ENCODE measurements around the gene KRTDAP. TPM values are rescaled to one million over a fixed set of nuclear protein-coding genes. Genes with fewer than 3 reads are reported as not detected.

The KRTDAP gene
- total and polyA plus RNA-seq, 5 donors from 2014 or later: not detected

DNA sequence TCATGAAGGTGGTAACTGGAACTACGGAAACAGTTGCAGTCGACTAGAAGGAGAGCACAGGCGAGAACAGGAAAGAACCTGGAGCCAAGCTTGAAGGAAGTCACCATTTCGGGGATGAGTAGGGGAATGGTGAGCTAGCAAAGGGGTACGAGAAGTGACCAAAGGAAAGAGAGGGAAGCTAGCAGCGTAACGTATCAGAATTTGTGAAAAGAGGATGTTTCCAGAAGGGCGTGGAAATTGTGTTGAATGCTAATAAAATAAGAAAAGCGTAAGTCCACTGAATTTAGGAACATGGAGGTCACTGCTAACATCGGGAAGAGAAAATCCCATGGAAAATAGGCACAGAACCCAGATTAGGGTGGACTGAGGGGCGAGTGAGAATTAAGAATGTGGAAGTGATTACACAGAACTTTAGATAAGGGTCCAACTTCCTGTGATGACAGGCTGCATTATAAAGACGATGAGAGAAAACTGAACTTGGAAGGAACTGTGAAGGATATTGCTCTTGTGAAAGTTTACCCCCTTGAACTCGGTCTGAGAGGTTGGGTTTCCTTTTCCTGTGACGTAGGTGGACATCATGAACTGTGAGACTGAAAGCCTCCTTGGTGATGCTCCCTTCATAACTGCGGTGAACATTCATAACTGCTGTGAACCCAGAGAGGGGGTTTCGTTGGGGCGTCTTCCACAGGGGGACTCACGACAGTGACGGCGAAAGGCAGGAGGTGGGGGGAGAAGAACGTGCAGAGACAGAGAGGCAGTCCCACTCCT is 44.3 kb downstream of the KRTDAP start:
- no peak overlapping the region for H3K4me3 Mint-ChIP-seq
- peak; percentile 51 to 52 for ATAC-seq (ENCODE audit: low read depth in 2 of 2)
- H3K9me3 ChIP-seq (ENCODE audit: control insufficient read depth in 2 of 2, low read length in 2 of 2): no peaks in the 10 kb centered on the region
- peaks cover 11% of the 10 kb centered on the region for H3K27me3 ChIP-seq (ENCODE audit: control insufficient read depth, insufficient read depth, low read length)
- DNase-seq: no peak
- H3K27ac ChIP-seq (ENCODE audit: insufficient read depth, low read length, poor library complexity, severe bottlenecking): no peak overlapping the region
- no peaks in the 10 kb centered on the region for H3K9me3 Mint-ChIP-seq
- peaks cover 0 to 25% (median 7%) of the 10 kb centered on the region in 4 donors for H3K4me1 Mint-ChIP-seq
- no peak overlapping the region for H3K4me3 ChIP-seq (ENCODE audit: low read depth, low read length)
- no peaks in the 10 kb centered on the region for H3K36me3 Mint-ChIP-seq
- H3K27me3 Mint-ChIP-seq: peaks cover 13% of the 10 kb centered on the region
- peaks cover 6% of the 10 kb centered on the region for H3K4me1 ChIP-seq (ENCODE audit: control insufficient read depth, insufficient read depth, low read length, poor library complexity, severe bottlenecking)
- no peaks in the 10 kb centered on the region for H3K36me3 ChIP-seq (ENCODE audit: control insufficient read depth, insufficient read depth, low read length)
- peak overlapping the region in 1 of 3 donors; percentile 13 for H3K27ac Mint-ChIP-seq

DNA sequence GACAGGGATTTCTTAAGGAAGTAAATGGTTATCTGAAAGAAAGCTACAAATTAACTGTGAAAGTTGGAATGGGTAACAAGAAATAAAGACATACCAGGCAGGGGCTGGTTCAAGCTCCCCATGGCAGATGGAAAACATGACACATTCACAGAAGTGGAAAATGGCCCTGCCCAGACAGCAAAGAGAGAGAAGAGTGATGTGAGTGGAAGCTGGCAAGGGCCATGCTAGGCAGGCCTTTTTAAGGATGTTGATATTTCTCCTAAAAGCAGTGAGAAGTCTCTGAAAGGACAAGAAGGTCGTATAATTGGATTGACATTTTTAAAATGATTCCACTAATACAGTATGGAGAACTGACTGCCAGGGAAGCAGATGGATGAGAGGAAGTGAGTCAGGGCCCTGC is 45.5 kb downstream of the KRTDAP start:
- no peaks in the 10 kb centered on the region for H3K9me3 ChIP-seq (ENCODE audit: control insufficient read depth in 2 of 2, low read length in 2 of 2)
- peaks cover 12% of the 10 kb centered on the region for H3K27me3 Mint-ChIP-seq
- no peak overlapping the region for H3K4me3 ChIP-seq (ENCODE audit: low read depth, low read length)
- H3K9me3 Mint-ChIP-seq: peaks cover 0 to 2% (median 0%) of the 10 kb centered on the region in 7 donors
- no peak overlapping the region for H3K4me3 Mint-ChIP-seq
- no peak overlapping the region for H3K27ac ChIP-seq (ENCODE audit: insufficient read depth, low read length, poor library complexity, severe bottlenecking)
- no peak for ATAC-seq (ENCODE audit: low read depth in 2 of 2)
- no peaks in the 10 kb centered on the region for H3K4me1 ChIP-seq (ENCODE audit: control insufficient read depth, insufficient read depth, low read length, poor library complexity, severe bottlenecking)
- H3K27ac Mint-ChIP-seq: peak overlapping the region in 1 of 3 donors; percentile 18
- no peaks in the 10 kb centered on the region for H3K36me3 Mint-ChIP-seq
- H3K4me1 Mint-ChIP-seq: peaks cover 0 to 22% (median 7%) of the 10 kb centered on the region in 4 donors
- peaks cover 11% of the 10 kb centered on the region for H3K27me3 ChIP-seq (ENCODE audit: control insufficient read depth, insufficient read depth, low read length)
- no peaks in the 10 kb centered on the region for H3K36me3 ChIP-seq (ENCODE audit: control insufficient read depth, insufficient read depth, low read length)
- no peak for DNase-seq

DNA sequence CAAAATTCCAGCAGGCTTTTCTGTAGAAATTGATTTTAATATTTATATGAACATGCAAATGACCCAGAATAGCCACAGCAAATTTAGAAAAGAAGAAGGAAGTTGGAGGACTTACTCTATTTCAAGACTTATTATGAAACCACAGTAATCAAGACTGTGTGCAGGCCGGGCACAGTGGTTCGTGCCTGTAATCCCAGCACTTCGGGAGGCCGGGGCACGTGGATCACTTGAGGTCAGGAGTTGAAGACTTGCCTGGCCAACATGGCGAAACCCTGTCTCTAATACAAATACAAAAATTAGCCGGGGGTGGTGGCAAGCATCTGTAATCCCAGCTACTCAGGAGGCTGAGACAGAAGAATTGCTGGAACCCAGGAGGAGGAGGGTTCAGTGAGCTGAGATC is 48.2 kb downstream of the KRTDAP start:
- no peaks in the 10 kb centered on the region for H3K36me3 Mint-ChIP-seq
- Histone ChIP-seq H3K36me3 (ENCODE audit: control insufficient read depth, insufficient read depth, low read length) (no peaks in the 10 kb centered on the region), H3K4me3 (ENCODE audit: low read depth, low read length) (no peak overlapping the region), H3K27ac (ENCODE audit: insufficient read depth, low read length, poor library complexity, severe bottlenecking) (no peak overlapping the region), H3K27me3 (ENCODE audit: control insufficient read depth, insufficient read depth, low read length) (peaks cover 10% of the 10 kb centered on the region), H3K4me1 (ENCODE audit: control insufficient read depth, insufficient read depth, low read length, poor library complexity, severe bottlenecking) (no peaks in the 10 kb centered on the region), H3K9me3 (ENCODE audit: control insufficient read depth in 2 of 2, low read length in 2 of 2) (no peaks in the 10 kb centered on the region)
- H3K4me3 Mint-ChIP-seq: no peak overlapping the region
- DNase-seq (no peak), ATAC-seq (ENCODE audit: low read depth in 2 of 2) (no peak)
- H3K9me3 Mint-ChIP-seq: peaks cover 0 to 2% (median 0%) of the 10 kb centered on the region in 7 donors
- peaks cover 0 to 14% (median 5%) of the 10 kb centered on the region in 4 donors for H3K4me1 Mint-ChIP-seq
- no peak overlapping the region for H3K27ac Mint-ChIP-seq
- peaks cover 11% of the 10 kb centered on the region for H3K27me3 Mint-ChIP-seq

DNA sequence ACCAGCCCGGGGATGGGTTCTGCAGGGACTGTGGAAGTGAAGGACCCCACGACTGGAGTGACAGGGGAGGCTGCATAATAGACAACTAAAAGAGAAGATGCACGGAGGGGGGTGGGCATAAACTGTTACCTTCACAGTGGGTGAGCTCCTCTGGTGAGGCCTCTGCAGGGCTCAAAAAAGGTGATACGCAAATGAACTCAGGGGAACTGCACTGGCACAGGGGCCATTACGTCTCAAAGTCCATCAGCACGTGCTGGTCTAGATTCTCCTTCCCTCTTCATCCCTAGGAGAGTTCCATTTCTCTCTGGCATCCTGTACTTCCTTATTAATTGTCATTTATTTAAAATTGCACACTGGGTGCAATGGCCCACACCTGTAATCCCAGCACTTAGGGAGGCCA is 50.3 kb downstream of the KRTDAP start:
- Mint-ChIP-seq H3K9me3 (peaks cover 0 to 2% (median 0%) of the 10 kb centered on the region in 7 donors), H3K36me3 (no peaks in the 10 kb centered on the region), H3K27ac (no peak overlapping the region), H3K4me3 (no peak overlapping the region), H3K4me1 (peaks cover 0 to 13% (median 8%) of the 10 kb centered on the region in 4 donors), H3K27me3 (peaks cover 29% of the 10 kb centered on the region)
- Histone ChIP-seq H3K27me3 (ENCODE audit: control insufficient read depth, insufficient read depth, low read length) (peaks cover 18% of the 10 kb centered on the region), H3K4me3 (ENCODE audit: low read depth, low read length) (no peak overlapping the region), H3K9me3 (ENCODE audit: control insufficient read depth in 2 of 2, low read length in 2 of 2) (no peaks in the 10 kb centered on the region), H3K27ac (ENCODE audit: insufficient read depth, low read length, poor library complexity, severe bottlenecking) (no peak overlapping the region), H3K36me3 (ENCODE audit: control insufficient read depth, insufficient read depth, low read length) (no peaks in the 10 kb centered on the region), H3K4me1 (ENCODE audit: control insufficient read depth, insufficient read depth, low read length, poor library complexity, severe bottlenecking) (peaks cover 4% of the 10 kb centered on the region)
- ATAC-seq (ENCODE audit: low read depth in 2 of 2) (no peak), DNase-seq (no peak)

DNA sequence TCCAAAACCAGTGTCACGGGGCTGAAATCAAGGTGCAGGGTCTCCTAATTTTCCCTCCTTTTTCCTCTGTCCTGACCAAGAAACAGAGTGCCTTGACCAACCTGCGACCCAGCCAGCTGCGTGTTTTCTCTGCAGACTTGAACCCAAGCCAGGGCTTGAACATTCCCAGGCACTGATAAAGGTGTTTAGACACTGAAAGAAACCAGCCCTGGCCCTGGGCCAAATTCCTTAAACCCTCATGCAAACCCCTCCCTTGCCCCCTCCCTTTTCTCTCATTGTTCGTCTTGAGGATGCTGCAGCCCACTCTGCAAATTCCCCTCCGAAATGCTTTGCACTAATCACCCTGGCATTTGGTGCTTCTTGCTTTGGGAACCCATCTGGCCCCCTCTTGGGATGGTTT is 51.7 kb downstream of the KRTDAP start:
- no peaks in the 10 kb centered on the region for H3K9me3 ChIP-seq (ENCODE audit: control insufficient read depth in 2 of 2, low read length in 2 of 2)
- H3K4me1 ChIP-seq (ENCODE audit: control insufficient read depth, insufficient read depth, low read length, poor library complexity, severe bottlenecking): peaks cover 4% of the 10 kb centered on the region
- no peak overlapping the region for H3K4me3 Mint-ChIP-seq
- H3K27ac ChIP-seq (ENCODE audit: insufficient read depth, low read length, poor library complexity, severe bottlenecking): no peak overlapping the region
- no peak overlapping the region for H3K4me3 ChIP-seq (ENCODE audit: low read depth, low read length)
- H3K27me3 Mint-ChIP-seq: peaks cover 33% of the 10 kb centered on the region
- H3K4me1 Mint-ChIP-seq: peaks cover 0 to 13% (median 8%) of the 10 kb centered on the region in 4 donors
- H3K27me3 ChIP-seq (ENCODE audit: control insufficient read depth, insufficient read depth, low read length): peaks cover 18% of the 10 kb centered on the region
- H3K36me3 ChIP-seq (ENCODE audit: control insufficient read depth, insufficient read depth, low read length): no peaks in the 10 kb centered on the region
- ATAC-seq (ENCODE audit: low read depth in 2 of 2) (no peak), DNase-seq (no peak)
- H3K36me3 Mint-ChIP-seq: no peaks in the 10 kb centered on the region
- H3K9me3 Mint-ChIP-seq: peaks cover 0 to 2% (median 0%) of the 10 kb centered on the region in 7 donors
- no peak overlapping the region for H3K27ac Mint-ChIP-seq

DNA sequence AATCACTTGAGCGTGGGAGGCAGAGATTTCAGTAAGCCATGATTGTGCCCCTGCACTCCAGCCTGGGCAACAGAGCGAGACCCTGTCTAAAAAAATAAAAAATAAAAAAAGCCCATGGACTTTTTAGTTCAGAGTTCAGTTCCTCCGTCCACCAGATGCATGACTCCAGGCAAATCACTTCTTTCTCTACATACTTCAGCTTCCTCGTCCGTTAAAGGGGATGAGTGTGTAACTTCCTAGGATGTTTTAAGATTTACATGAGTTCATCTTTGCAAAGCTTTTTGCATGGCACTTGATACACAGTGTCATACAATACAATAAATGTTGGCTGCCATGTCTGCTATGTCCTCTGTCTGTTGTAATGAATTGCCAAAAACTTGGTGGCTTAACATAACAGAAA is 52.2 kb downstream of the KRTDAP start:
- Mint-ChIP-seq H3K9me3 (peaks cover 0 to 4% (median 0%) of the 10 kb centered on the region in 7 donors), H3K4me1 (peaks cover 0 to 13% (median 8%) of the 10 kb centered on the region in 4 donors), H3K36me3 (no peaks in the 10 kb centered on the region), H3K27me3 (peaks cover 38% of the 10 kb centered on the region), H3K4me3 (no peak overlapping the region), H3K27ac (peak overlapping the region in 1 of 3 donors; percentile 14)
- Histone ChIP-seq H3K9me3 (ENCODE audit: control insufficient read depth in 2 of 2, low read length in 2 of 2) (no peaks in the 10 kb centered on the region), H3K36me3 (ENCODE audit: control insufficient read depth, insufficient read depth, low read length) (no peaks in the 10 kb centered on the region), H3K27ac (ENCODE audit: insufficient read depth, low read length, poor library complexity, severe bottlenecking) (no peak overlapping the region), H3K4me3 (ENCODE audit: low read depth, low read length) (no peak overlapping the region), H3K27me3 (ENCODE audit: control insufficient read depth, insufficient read depth, low read length) (peaks cover 18% of the 10 kb centered on the region), H3K4me1 (ENCODE audit: control insufficient read depth, insufficient read depth, low read length, poor library complexity, severe bottlenecking) (peaks cover 4% of the 10 kb centered on the region)
- DNase-seq: no peak
- no peak for ATAC-seq (ENCODE audit: low read depth in 2 of 2)

DNA sequence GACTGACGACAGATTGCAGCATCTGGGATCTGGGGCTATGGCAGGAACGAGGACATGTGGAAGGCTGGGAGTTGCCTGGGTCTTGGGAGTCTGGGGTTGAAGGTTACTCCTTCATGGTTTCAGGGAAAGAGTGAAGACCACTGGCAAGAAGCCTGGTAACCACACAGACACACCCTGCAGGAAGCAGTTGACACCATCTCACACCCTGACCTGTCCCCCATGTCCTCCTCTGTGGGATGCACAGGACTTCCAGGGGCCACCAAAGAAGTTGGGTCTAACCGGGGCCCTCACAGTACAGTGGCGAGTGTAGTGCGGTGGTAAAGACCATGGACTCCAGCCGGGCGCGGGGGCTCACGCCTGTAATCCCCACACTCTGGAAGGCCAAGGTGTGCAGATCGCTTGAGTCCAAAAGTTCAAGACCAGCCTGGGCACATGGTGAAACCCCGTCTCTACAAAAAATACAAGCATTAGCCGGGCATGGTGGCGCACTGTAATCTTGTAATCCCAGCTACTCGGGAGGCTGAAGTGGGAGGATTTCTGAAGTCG is 52.8 kb downstream of the KRTDAP start:
- Mint-ChIP-seq H3K4me1 (peaks cover 0 to 13% (median 8%) of the 10 kb centered on the region in 4 donors), H3K36me3 (no peaks in the 10 kb centered on the region), H3K9me3 (peaks cover 0 to 4% (median 0%) of the 10 kb centered on the region in 7 donors), H3K4me3 (no peak overlapping the region), H3K27me3 (peaks cover 39% of the 10 kb centered on the region), H3K27ac (no peak overlapping the region)
- H3K4me3 ChIP-seq (ENCODE audit: low read depth, low read length): no peak overlapping the region
- H3K27ac ChIP-seq (ENCODE audit: insufficient read depth, low read length, poor library complexity, severe bottlenecking): no peak overlapping the region
- peaks cover 4% of the 10 kb centered on the region for H3K4me1 ChIP-seq (ENCODE audit: control insufficient read depth, insufficient read depth, low read length, poor library complexity, severe bottlenecking)
- no peaks in the 10 kb centered on the region for H3K36me3 ChIP-seq (ENCODE audit: control insufficient read depth, insufficient read depth, low read length)
- ATAC-seq (ENCODE audit: low read depth in 2 of 2) (no peak), DNase-seq (no peak)
- no peaks in the 10 kb centered on the region for H3K9me3 ChIP-seq (ENCODE audit: control insufficient read depth in 2 of 2, low read length in 2 of 2)
- peaks cover 18% of the 10 kb centered on the region for H3K27me3 ChIP-seq (ENCODE audit: control insufficient read depth, insufficient read depth, low read length)

Data from CD4-positive, CD25-positive, alpha-beta regulatory T cell (primary cell).